ENCODE data around the gene GRAP.
"Not testable (repeated sequence)": the region's sequence is repeated elsewhere in the genome, so short reads cannot be mapped to it uniquely, and the experiment has no call there.

GRAP gene

GRCh38 chr17:19046782-19047375 is at the start of gene GRAP:
TSS of gene GRAP (minus strand) at chr17:19046957. CDS start at chr17:19046926, 31 bp downstream.
- not testable (repeated sequence) for DNase-seq (ENCODE audit: low read depth)

GRCh38 chr17:19093684-19094438 is 47.1 kb upstream of the GRAP start:
- DNase-seq (ENCODE audit: low read depth): not testable (repeated sequence)

- not testable (repeated sequence) for DNase-seq (ENCODE audit: low read depth)
Measured at GRCh38 chr17:19092737-19093683, 46.3 kb upstream of the GRAP start.

GRCh38 chr17:19090058-19090772 is 43.5 kb upstream of the GRAP start:
- DNase-seq (ENCODE audit: low read depth): not testable (repeated sequence)

GRCh38 chr17:19088804-19089685 is 42.3 kb upstream of the GRAP start:
- not testable (repeated sequence) for DNase-seq (ENCODE audit: low read depth)

- not testable (repeated sequence) for DNase-seq (ENCODE audit: low read depth)
Measured at GRCh38 chr17:19077386-19077785, 30.6 kb upstream of the GRAP start.

- DNase-seq (ENCODE audit: low read depth): not testable (repeated sequence)
Measured at GRCh38 chr17:19076398-19077192, 29.8 kb upstream of the GRAP start.

- DNase-seq (ENCODE audit: low read depth): not testable (repeated sequence)
Measured at GRCh38 chr17:19070318-19071168, 23.8 kb upstream of the GRAP start.

- not testable (repeated sequence) for DNase-seq (ENCODE audit: low read depth)
Measured at GRCh38 chr17:19064378-19064777, 17.6 kb upstream of the GRAP start.

GRCh38 chr17:19063326-19063956 is 16.7 kb upstream of the GRAP start:
- DNase-seq (ENCODE audit: low read depth): not testable (repeated sequence)

- DNase-seq (ENCODE audit: low read depth): not testable (repeated sequence)
Measured at GRCh38 chr17:19062718-19063325, 16.1 kb upstream of the GRAP start.

- DNase-seq (ENCODE audit: low read depth): not testable (repeated sequence)
Measured at GRCh38 chr17:19062009-19062717, 15.4 kb upstream of the GRAP start.

GRCh38 chr17:19055447-19055846 is 8.7 kb upstream of the GRAP start:
- DNase-seq (ENCODE audit: low read depth): not testable (repeated sequence)

- DNase-seq (ENCODE audit: low read depth): not testable (repeated sequence)
Measured at GRCh38 chr17:19048826-19049225, 2.1 kb upstream of the GRAP start.

- not testable (repeated sequence) for DNase-seq (ENCODE audit: low read depth)
Measured at GRCh38 chr17:19047510-19047909, 753 bp upstream of the GRAP start.

GRCh38 chr17:19044643-19045042 is 2.1 kb downstream of the GRAP start:
- not testable (repeated sequence) for DNase-seq (ENCODE audit: low read depth)

- DNase-seq (ENCODE audit: low read depth): not testable (repeated sequence)
Measured at GRCh38 chr17:19043032-19043431, 3.7 kb downstream of the GRAP start.

Measured in CMK (cell line).